A549 (cell line): ENCODE data around the gene EDA.

Experiments used
- BHLHE40 ChIP-seq: IDR thresholded peaks from 2 replicates; pipeline ENCODE4 v1.6.1; 2012; ENCODE audit warnings: low read depth, low read length, inconsistent platforms
- EHMT2 ChIP-seq: fragments of 200-600 bp; sonication (generic); IDR thresholded peaks from 2 replicates; pipeline ENCODE4 v1.6.1; 2016; ENCODE audit warnings: antibody characterized with exemption, low read depth, mild to moderate bottlenecking, moderate library complexity
- ESRRA ChIP-seq: fragments of 150-350 bp; IDR thresholded peaks from 2 replicates; pipeline ENCODE4 v1.6.1; 2014; ENCODE audit warnings: mild to moderate bottlenecking, low read length, borderline replicate concordance
- POLR2A ChIP-seq: IDR thresholded peaks from 2 replicates; pipeline ENCODE4 v1.6.1; 2012; ENCODE audit warnings: mild to moderate bottlenecking, low read length
- POLR2AphosphoS2 ChIP-seq: conservative IDR thresholded peaks from 2 replicates; pipeline ENCODE4 v1.6.1; 2012; ENCODE audit warnings: low read length, improper control_type of control experiment, inconsistent platforms
- REST ChIP-seq: fragments of 200-600 bp; sonication (generic); IDR thresholded peaks from 2 replicates; pipeline ENCODE4 v1.6.1; 2016; ENCODE audit warnings: antibody characterized with exemption, mild to moderate bottlenecking, moderate library complexity
- TP53 ChIP-seq: fragments of 250-450 bp; sonication (Bioruptor Pico); IDR thresholded peaks from 2 replicates; pipeline ENCODE4 v1.5.0; 2021; ENCODE audit warnings: mild to moderate bottlenecking, moderate library complexity
- USF2 ChIP-seq: fragments of 450-650 bp; IDR thresholded peaks from 2 replicates; pipeline ENCODE4 v1.6.1; 2014; ENCODE audit warnings: antibody characterized with exemption
- TF ChIP-seq, protein P1 (sequence below): fragments of >200 bp; sonication (Bioruptor Twin); formaldehyde crosslinking; IDR thresholded peaks from 3 replicates; pipeline ENCODE4 v1.5.1; 2016

DNA sequence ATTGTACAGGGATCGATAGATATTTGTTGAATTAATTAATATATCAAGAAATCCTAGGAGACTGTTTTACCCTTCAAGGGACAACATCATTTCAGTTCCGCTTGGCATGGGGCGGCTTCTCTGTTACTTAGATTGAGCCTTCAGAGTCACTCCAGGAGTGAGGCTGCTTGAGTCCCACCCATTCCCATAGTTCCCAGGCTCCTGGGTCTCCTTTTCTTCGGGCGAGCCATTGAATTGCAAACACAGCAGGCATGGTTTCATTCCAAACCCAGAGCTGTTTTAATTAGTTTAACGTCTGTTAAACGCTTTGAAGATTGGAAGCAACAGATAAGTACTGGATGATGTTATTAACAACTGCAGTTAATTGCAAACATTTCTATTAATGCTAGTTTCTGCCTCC is 571 bp upstream of the EDA start:
- TF ChIP-seq, protein P1, sequence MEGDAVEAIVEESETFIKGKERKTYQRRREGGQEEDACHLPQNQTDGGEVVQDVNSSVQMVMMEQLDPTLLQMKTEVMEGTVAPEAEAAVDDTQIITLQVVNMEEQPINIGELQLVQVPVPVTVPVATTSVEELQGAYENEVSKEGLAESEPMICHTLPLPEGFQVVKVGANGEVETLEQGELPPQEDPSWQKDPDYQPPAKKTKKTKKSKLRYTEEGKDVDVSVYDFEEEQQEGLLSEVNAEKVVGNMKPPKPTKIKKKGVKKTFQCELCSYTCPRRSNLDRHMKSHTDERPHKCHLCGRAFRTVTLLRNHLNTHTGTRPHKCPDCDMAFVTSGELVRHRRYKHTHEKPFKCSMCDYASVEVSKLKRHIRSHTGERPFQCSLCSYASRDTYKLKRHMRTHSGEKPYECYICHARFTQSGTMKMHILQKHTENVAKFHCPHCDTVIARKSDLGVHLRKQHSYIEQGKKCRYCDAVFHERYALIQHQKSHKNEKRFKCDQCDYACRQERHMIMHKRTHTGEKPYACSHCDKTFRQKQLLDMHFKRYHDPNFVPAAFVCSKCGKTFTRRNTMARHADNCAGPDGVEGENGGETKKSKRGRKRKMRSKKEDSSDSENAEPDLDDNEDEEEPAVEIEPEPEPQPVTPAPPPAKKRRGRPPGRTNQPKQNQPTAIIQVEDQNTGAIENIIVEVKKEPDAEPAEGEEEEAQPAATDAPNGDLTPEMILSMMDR: no peak
- no peak for TF ChIP-seq POLR2A
- TF ChIP-seq EHMT2: no peak
- TF ChIP-seq USF2: no peak
- no peak for TF ChIP-seq BHLHE40
- TF ChIP-seq REST: no peak
- TF ChIP-seq POLR2AphosphoS2: no peak
- TF ChIP-seq TP53 (CRISPR knock-in tag): no peak
- no peak for TF ChIP-seq ESRRA
